K562 (cell line): ENCODE measurements around the gene FCGR3A. TPM values are rescaled to one million over a fixed set of nuclear protein-coding genes. Genes with fewer than 3 reads are reported as not detected.
"Not testable (repeated sequence)": the region's sequence is repeated elsewhere in the genome, so short reads cannot be mapped to it uniquely, and the experiment has no call there.

ENCODE experiments used
- ATAC-seq: fragments of 200-7000 bp; cut with Tn5 transposase; 3 replicates; pipeline ENCODE4 v1.9.1; 2020; ENCODE audit warnings: moderate library complexity
- BruUV-seq: library from RNA; stranded (reverse); fragments of 400-500 nt; replicated peaks from 2 replicates; lab custom pipeline; 2021; lab: Mats Ljungman, UMichigan
- CTCF ChIA-PET: fragments of 300-600 bp; formaldehyde crosslinking; extraction: SDS; loops from one replicate; lab custom pipeline; 2021; ENCODE audit warnings: low intra/inter-chr PET ratio; lab: Yijun Ruan, JAX
- POLR2A ChIA-PET: fragments of 300-600, 350-650 bp; sonication (Branson Sonifier 250); formaldehyde crosslinking; extraction: SDS; loops from one replicate; lab custom pipeline; 2021; ENCODE audit warnings: antibody characterized with exemption, inconsistent platforms; lab: Yijun Ruan, JAX
- DNase-seq, 4 experiments: peaks; one replicate each; pipeline versions ENCODE4 v3.0.0 to v3.0.0-alpha.2; 2011 to 2018; ENCODE audit warnings: low spot score in 3 of 4, mixed read lengths in 3 of 4; ENCODE audit errors: extremely low read depth in 1 of 4
- FAIRE-seq: peaks from 2 replicates; lab custom pipeline; 2011; peaks lifted over from hg19 to GRCh38; lab: Jason Lieb, UNC
- H2AFZ ChIP-seq: 2 replicates; pipeline ENCODE4 v1.6.0; 2011; ENCODE audit warnings: low read depth, low read length, control low read depth, inconsistent platforms
- H3K27ac ChIP-seq: fragments of 200-600 bp; 3 replicates; pipeline ENCODE4 v1.8.0; 2011; ENCODE audit warnings: low read depth, mild to moderate bottlenecking, control low read depth, inconsistent platforms, low read length, moderate library complexity, mixed read lengths; ENCODE audit errors: extremely low read depth
- H3K27me3 ChIP-seq, 2 experiments: fragments of 300-600 bp in 1 of 2; 2 replicates in 1 of 2; 3 replicates in 1 of 2; pipeline versions ENCODE4 v1.6.0 to v1.8.0; 2011; ENCODE audit warnings: inconsistent platforms in 2 of 2, low read length in 2 of 2, mild to moderate bottlenecking in 1 of 2, mixed read lengths in 1 of 2, moderate library complexity in 1 of 2; ENCODE audit not compliant: control insufficient read depth in 2 of 2, insufficient read depth in 2 of 2
- H3K36me3 ChIP-seq: fragments of 300-600 bp; 3 replicates; pipeline ENCODE4 v1.8.0; 2011; ENCODE audit warnings: mild to moderate bottlenecking, low read length, inconsistent platforms; ENCODE audit not compliant: control insufficient read depth, insufficient read depth
- H3K4me1 ChIP-seq, 2 experiments: fragments of 200-600 bp in 1 of 2; replicated peaks in 1 of 2; 2 replicates in 1 of 2; 3 replicates in 1 of 2; pipeline versions ENCODE4 v1.5.1 to v1.8.0; 2011; ENCODE audit warnings: inconsistent platforms in 2 of 2, low read length in 2 of 2, mild to moderate bottlenecking in 1 of 2, mixed read lengths in 1 of 2, moderate library complexity in 1 of 2; ENCODE audit not compliant: control insufficient read depth in 2 of 2, insufficient read depth in 2 of 2
- H3K4me2 ChIP-seq: 2 replicates; pipeline ENCODE4 v1.6.1; 2011; ENCODE audit warnings: low read length, control low read depth, inconsistent platforms, mixed read lengths; ENCODE audit not compliant: insufficient read depth
- H3K4me3 ChIP-seq: fragments of 200-600 bp; sonication (generic), shearing (Covaris generic); 2 replicates; pipeline ENCODE4 v1.5.1; 2016; ENCODE audit warnings: control low read depth, inconsistent platforms
- H3K79me2 ChIP-seq: fragments of 200-600 bp; 3 replicates; pipeline ENCODE4 v1.8.0; 2011; ENCODE audit warnings: low read length, inconsistent platforms; ENCODE audit not compliant: control insufficient read depth, insufficient read depth
- H3K9ac ChIP-seq, 2 experiments: 2 replicates each; pipeline versions ENCODE4 v1.6.0 to v1.6.1; 2011; ENCODE audit warnings: low read depth in 2 of 2, low read length in 2 of 2, control low read depth in 1 of 2, inconsistent platforms in 1 of 2, mild to moderate bottlenecking in 1 of 2, mixed read lengths in 1 of 2; ENCODE audit not compliant: insufficient read depth in 1 of 2
- H3K9me1 ChIP-seq: one replicate; pipeline ENCODE4 v1.6.0; 2011; ENCODE audit warnings: inconsistent platforms, mild to moderate bottlenecking, low read length, moderate library complexity; ENCODE audit not compliant: control insufficient read depth, insufficient read depth
- H3K9me3 ChIP-seq: replicated peaks from 2 replicates; pipeline ENCODE4 v1.5.1; 2011; ENCODE audit warnings: low read depth, low read length, inconsistent platforms; ENCODE audit not compliant: control insufficient read depth, insufficient read depth
- H4K20me1 ChIP-seq: replicated peaks from 2 replicates; pipeline ENCODE4 v1.6.1; 2011; ENCODE audit warnings: low read length, inconsistent platforms, mixed read lengths; ENCODE audit not compliant: control insufficient read depth, insufficient read depth
- FOXK2 ChIP-seq, 2 experiments: fragments of 450-650 bp; IDR thresholded peaks in 1 of 2; conservative IDR thresholded peaks in 1 of 2; 2 replicates each; pipeline ENCODE4 v1.6.1; 2016; ENCODE audit warnings: low read depth in 2 of 2, mild to moderate bottlenecking in 1 of 2
- HCFC1 ChIP-seq: IDR thresholded peaks from 2 replicates; pipeline ENCODE4 v1.6.1; 2012; ENCODE audit warnings: low read depth, low read length, improper control_type of control experiment
- KLF6 ChIP-seq: fragments of 250-450 bp; sonication (Bioruptor Pico); IDR thresholded peaks from 2 replicates; pipeline ENCODE4 v1.4.0; 2020; ENCODE audit warnings: mild to moderate bottlenecking, moderate library complexity, borderline replicate concordance
- L3MBTL2 ChIP-seq: fragments of 450-650 bp; IDR thresholded peaks from 2 replicates; pipeline ENCODE4 v1.6.1; 2016; ENCODE audit warnings: mild to moderate bottlenecking, moderate library complexity
- MAFF ChIP-seq: IDR thresholded peaks from 2 replicates; pipeline ENCODE4 v1.6.1; 2012; ENCODE audit warnings: low read length, improper control_type of control experiment
- MYC ChIP-seq, 2 experiments: fragments of 250-450 bp in 1 of 2; sonication (Bioruptor Pico) in 1 of 2; IDR thresholded peaks; 2 replicates each; pipeline versions ENCODE4 v1.5.1 to v1.6.1; 2012 to 2021; ENCODE audit warnings: low read depth in 2 of 2, borderline replicate concordance in 1 of 2, improper control_type of control experiment in 1 of 2, low read length in 1 of 2, mild to moderate bottlenecking in 1 of 2, moderate library complexity in 1 of 2
- NFIC ChIP-seq: fragments of 450-650 bp; IDR thresholded peaks from 2 replicates; pipeline ENCODE4 v1.6.1; 2017; ENCODE audit warnings: mild to moderate bottlenecking, inconsistent platforms
- NRF1 ChIP-seq, 2 experiments: fragments of 450-650 bp; IDR thresholded peaks in 1 of 2; conservative IDR thresholded peaks in 1 of 2; 2 replicates each; pipeline ENCODE4 v1.6.1; 2014; ENCODE audit warnings: mild to moderate bottlenecking in 2 of 2
- POLR2G ChIP-seq: fragments of 200-400 bp; formaldehyde crosslinking; IDR thresholded peaks from 2 replicates; pipeline ENCODE4 v1.6.1; 2017; ENCODE audit warnings: low read depth, mild to moderate bottlenecking, antibody characterized with exemption, low read length, moderate library complexity
- RFX5 ChIP-seq: IDR thresholded peaks from 2 replicates; pipeline ENCODE4 v1.6.1; 2011; ENCODE audit warnings: low read depth, mild to moderate bottlenecking, improper control_type of control experiment, low read length
- WGBS: fragments of 100-300 bp; shearing (Covaris generic); methylation state at CpG from one replicate; pipeline ENCODE4 v1.1.6; 2016; ENCODE audit warnings: low coverage, mixed read lengths; ENCODE audit not compliant: insufficient coverage; ENCODE audit errors: missing lambda C conversion rate; 5-methylcytosine and 5-hydroxymethylcytosine counted together
- in situ Hi-C: fragments of 300-500 bp; cut with MboI; formaldehyde crosslinking; loops from 4 replicates; pipeline ENCODE4 v1.15.0; 2018; ENCODE audit warnings: inconsistent platforms, mixed read lengths
- intact Hi-C: fragments of 100-400 bp; cut with micrococcal nuclease; formaldehyde crosslinking; loops from 2 replicates; pipeline ENCODE4 v1.14.2; 2022
- polyA plus RNA-seq, 8 experiments: library from polyadenylated mRNA; depleted of rRNA in 4 of 8; stranded (reverse) in 5 of 8; unstranded in 3 of 8; fragments of >200 nt; fragmentation: Nextera tagmentation in 2 of 8; fragmentation: Illumina TruSeq in 1 of 8; extraction: Ambion mirVana in 2 of 8; extraction: Trizol in 1 of 8; gene quantifications; 2 replicates each; pipeline versions ENCODE4 v1.2.1 to v1.2.3, GENCODE V29; 2011 to 2014; ENCODE audit warnings: inconsistent platforms in 1 of 8, missing spikeins in 1 of 8
- total RNA-seq, 7 experiments: library from RNA; depleted of rRNA in 6 of 7; stranded (reverse); fragments of >200 nt in 6 of 7; fragmentation: Illumina TruSeq in 2 of 7; extraction: Trizol in 2 of 7; gene quantifications; 2 replicates each; pipeline versions ENCODE4 v1.2.1 to v1.2.3, GENCODE V29; 2011 to 2021; ENCODE audit warnings: low replicate concordance in 1 of 7
- TF ChIP-seq, protein P1 (sequence below): fragments of 450-650 bp; IDR thresholded peaks from 2 replicates; pipeline ENCODE4 v1.6.1; 2016; ENCODE audit warnings: borderline replicate concordance
- TF ChIP-seq, protein P2 (sequence below): sonication (generic); formaldehyde crosslinking; IDR thresholded peaks from 2 replicates; pipeline ENCODE4 v1.8.1; 2023; ENCODE audit warnings: mild to moderate bottlenecking, missing genetic modification reagents
- TF ChIP-seq, protein P3 (sequence below): sonication (generic); formaldehyde crosslinking; IDR thresholded peaks from 2 replicates; pipeline ENCODE4 v1.8.0; 2022; ENCODE audit warnings: missing genetic modification reagents, mild to moderate bottlenecking, borderline replicate concordance

The FCGR3A gene
- total and polyA plus RNA-seq, 9 of the 15 experiments (the other 6 are each of a cell fraction or from before 2014, with no cell fraction given): 0.04 to 0.29 (median 0.14) TPM; not detected in 3

DNA sequence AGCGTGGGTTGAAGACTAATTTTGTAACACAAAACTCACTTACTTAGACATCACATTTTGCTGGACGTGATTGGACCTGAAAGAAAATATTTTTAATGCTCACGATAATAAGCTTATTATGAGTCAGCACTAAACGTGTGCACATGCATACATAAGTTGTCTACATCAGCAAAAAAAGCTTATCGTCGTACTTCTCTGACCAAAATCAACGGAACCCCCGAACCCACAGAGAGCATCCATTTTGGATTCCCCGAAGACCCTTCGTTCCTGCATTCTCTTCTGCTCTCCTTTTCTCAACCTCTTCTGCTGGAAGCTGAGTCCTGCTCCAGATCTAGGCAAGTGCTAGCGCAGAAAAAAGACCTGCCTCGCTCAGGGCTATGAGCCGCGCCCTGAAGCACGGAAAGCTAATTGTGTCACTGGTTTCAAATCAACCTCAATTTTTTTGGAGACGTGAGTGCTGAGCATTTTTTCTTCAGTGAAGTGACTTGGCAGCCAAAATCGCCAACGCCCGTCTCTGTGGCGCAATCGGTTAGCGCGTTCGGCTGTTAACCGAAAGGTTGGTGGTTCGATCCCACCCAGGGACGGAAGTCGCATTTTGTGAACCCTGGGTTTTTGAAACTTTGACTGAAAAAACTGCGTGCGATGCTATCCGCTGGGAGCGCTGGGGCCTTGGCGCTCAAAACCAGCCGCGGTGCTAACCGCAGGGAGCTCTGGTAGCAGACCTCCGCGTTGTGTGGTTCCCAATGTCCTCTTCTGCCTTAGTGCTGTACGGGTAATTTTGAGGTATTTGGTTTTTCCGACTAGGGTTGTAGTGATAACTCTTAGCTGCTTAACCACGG, 9.7 kb downstream of the FCGR3A start:
- H3K9ac ChIP-seq: peak overlapping the region; percentile 82 to 89; a peak in 3 of 4 replicates
- TF ChIP-seq KLF6 (CRISPR knock-in tag): peak; percentile 69; the same call in 1 of the 2 replicates
- TF ChIP-seq HCFC1: 0 out of 2 replicates have a peak, but pooled peaks have one; percentile 45
- TF ChIP-seq MAFF: peak; percentile 95
- TF ChIP-seq, protein P1, sequence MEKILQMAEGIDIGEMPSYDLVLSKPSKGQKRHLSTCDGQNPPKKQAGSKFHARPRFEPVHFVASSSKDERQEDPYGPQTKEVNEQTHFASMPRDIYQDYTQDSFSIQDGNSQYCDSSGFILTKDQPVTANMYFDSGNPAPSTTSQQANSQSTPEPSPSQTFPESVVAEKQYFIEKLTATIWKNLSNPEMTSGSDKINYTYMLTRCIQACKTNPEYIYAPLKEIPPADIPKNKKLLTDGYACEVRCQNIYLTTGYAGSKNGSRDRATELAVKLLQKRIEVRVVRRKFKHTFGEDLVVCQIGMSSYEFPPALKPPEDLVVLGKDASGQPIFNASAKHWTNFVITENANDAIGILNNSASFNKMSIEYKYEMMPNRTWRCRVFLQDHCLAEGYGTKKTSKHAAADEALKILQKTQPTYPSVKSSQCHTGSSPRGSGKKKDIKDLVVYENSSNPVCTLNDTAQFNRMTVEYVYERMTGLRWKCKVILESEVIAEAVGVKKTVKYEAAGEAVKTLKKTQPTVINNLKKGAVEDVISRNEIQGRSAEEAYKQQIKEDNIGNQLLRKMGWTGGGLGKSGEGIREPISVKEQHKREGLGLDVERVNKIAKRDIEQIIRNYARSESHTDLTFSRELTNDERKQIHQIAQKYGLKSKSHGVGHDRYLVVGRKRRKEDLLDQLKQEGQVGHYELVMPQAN: peak; percentile 52; the same call in 1 of the 2 replicates
- TF ChIP-seq, protein P2, sequence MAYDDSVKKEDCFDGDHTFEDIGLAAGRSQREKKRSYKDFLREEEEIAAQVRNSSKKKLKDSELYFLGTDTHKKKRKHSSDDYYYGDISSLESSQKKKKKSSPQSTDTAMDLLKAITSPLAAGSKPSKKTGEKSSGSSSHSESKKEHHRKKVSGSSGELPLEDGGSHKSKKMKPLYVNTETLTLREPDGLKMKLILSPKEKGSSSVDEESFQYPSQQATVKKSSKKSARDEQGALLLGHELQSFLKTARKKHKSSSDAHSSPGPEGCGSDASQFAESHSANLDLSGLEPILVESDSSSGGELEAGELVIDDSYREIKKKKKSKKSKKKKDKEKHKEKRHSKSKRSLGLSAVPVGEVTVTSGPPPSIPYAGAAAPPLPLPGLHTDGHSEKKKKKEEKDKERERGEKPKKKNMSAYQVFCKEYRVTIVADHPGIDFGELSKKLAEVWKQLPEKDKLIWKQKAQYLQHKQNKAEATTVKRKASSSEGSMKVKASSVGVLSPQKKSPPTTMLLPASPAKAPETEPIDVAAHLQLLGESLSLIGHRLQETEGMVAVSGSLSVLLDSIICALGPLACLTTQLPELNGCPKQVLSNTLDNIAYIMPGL (CRISPR knock-in tag): peak; percentile 94; the same call in 1 of the 2 replicates
- peak; percentile 84 for TF ChIP-seq NFIC
- peak; percentile 60 to 62 for TF ChIP-seq NRF1 (conservative IDR thresholded peaks at IDR 0.05 in 1 of 2, IDR thresholded peaks at IDR 0.05 in 1 of 2)
- peak; percentile 17 to 42; a peak in 2 of 4 replicates for TF ChIP-seq FOXK2 (conservative IDR thresholded peaks at IDR 0.05 in 1 of 2, IDR thresholded peaks at IDR 0.05 in 1 of 2; ENCODE audit: low read depth in 2 of 2)
- TF ChIP-seq MYC (IDR thresholded peaks at IDR 0.05; ENCODE audit: low read depth, low read length): peak; percentile 41; the same call in 1 of the 2 replicates
- peak; percentile 43; the same call in 1 of the 2 replicates for TF ChIP-seq MYC (CRISPR knock-in tag; IDR thresholded peaks at IDR 0.05; ENCODE audit: borderline replicate concordance, low read depth)
- TF ChIP-seq, protein P3, sequence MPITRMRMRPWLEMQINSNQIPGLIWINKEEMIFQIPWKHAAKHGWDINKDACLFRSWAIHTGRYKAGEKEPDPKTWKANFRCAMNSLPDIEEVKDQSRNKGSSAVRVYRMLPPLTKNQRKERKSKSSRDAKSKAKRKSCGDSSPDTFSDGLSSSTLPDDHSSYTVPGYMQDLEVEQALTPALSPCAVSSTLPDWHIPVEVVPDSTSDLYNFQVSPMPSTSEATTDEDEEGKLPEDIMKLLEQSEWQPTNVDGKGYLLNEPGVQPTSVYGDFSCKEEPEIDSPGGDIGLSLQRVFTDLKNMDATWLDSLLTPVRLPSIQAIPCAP (CRISPR knock-in tag): peak; percentile 26; the same call in 1 of the 2 replicates
- peak; percentile 74; the same call in 1 of the 2 replicates for TF ChIP-seq L3MBTL2
- peak; percentile 78 for TF ChIP-seq POLR2G
- TF ChIP-seq RFX5: peak; percentile 29; the same call in 1 of the 2 replicates

More for the DNA sequence above, 9.7 kb downstream of the FCGR3A start:
- ATAC-seq: peak; percentile 83
- BruUV-seq: TSS peak; percentile 93
- 1% methylated on average over 41 of the region's 41 CpGs for WGBS
- DNase-seq: peak; percentile 68 to 97 (median 76)
- CTCF ChIA-PET, H4K20me1 ChIP-seq, H3K9me1 ChIP-seq, H3K9me3 ChIP-seq, H3K27me3 ChIP-seq, H3K36me3 ChIP-seq, H3K79me2 ChIP-seq: not testable (repeated sequence)
- peak; percentile 46 for FAIRE-seq
- in situ Hi-C loops: loop anchor here (5.0 kb wide), 1 partner anchor 82 kb away; no protein-coding TSS in a partner anchor
- Histone ChIP-seq H3K4me1 (peaks cover 0 to 13% of the 10 kb centered on the region in 2 experiments; a peak in 4 of 5 replicates), H2AFZ (peak overlapping the region; percentile 98), H3K27ac (peak overlapping the region; percentile 94), H3K4me3 (peak overlapping the region; percentile 62), H3K4me2 (peak overlapping the region; percentile 81)
- POLR2A ChIA-PET: interaction anchor here (1.0 to 1.1 kb wide), 2 partner anchors 9 to 209 kb away, joined by 3 read pairs; partner anchors contain the start of gene DUSP12
- intact Hi-C loops: loop anchor here (1.0 to 5.0 kb wide), 3 partner anchors 9 to 201 kb away; partner anchors contain the start of gene FCGR2A
